OCI-LY3 (cell line): ENCODE data around the gene THRAP3.

Source experiments
- H2AFZ ChIP-seq: fragments of 200-600, 300-600 bp; shearing (Covaris generic); 2 replicates; pipeline ENCODE4 v1.6.0; 2014; ENCODE audit warnings: antibody characterized with exemption, low read depth, low read length
- H3K27ac ChIP-seq: fragments of 200-600, 300-600 bp; sonication (generic); 2 replicates; pipeline ENCODE4 v1.5.1; 2014; ENCODE audit warnings: mild to moderate bottlenecking, low read length, moderate library complexity, mixed read lengths
- H3K27me3 ChIP-seq: fragments of 200-600, 300-600 bp; sonication (generic); 2 replicates; pipeline ENCODE4 v1.6.1; 2014; ENCODE audit warnings: low read depth, low read length, mixed read lengths
- H3K36me3 ChIP-seq: fragments of 200-600, 300-600 bp; sonication (generic); replicated peaks from 2 replicates; pipeline ENCODE3; 2014; ENCODE audit warnings: low read depth, low read length, mixed read lengths
- H3K4me1 ChIP-seq: fragments of 300-600, 200-600 bp; sonication (generic); 2 replicates; pipeline ENCODE4 v1.6.1; 2014; ENCODE audit warnings: low read length, mixed read lengths
- H3K4me2 ChIP-seq: fragments of 200-600, 300-600 bp; sonication (generic); 2 replicates; pipeline ENCODE4 v1.6.1; 2014; ENCODE audit warnings: low read length, mixed read lengths
- H3K4me3 ChIP-seq: fragments of 300-600, 200-600 bp; sonication (generic); 2 replicates; pipeline ENCODE4 v1.5.1; 2014; ENCODE audit warnings: antibody characterized with exemption, mild to moderate bottlenecking, low read length, moderate library complexity
- H3K79me2 ChIP-seq: fragments of 300-600, 200-600 bp; shearing (Covaris generic); 2 replicates; pipeline ENCODE4 v1.6.1; 2014; ENCODE audit warnings: mild to moderate bottlenecking, low read length, mixed read lengths
- H3K9ac ChIP-seq: fragments of 300-600, 200-600 bp; shearing (Covaris generic); 2 replicates; pipeline ENCODE4 v1.6.0; 2014; ENCODE audit warnings: mild to moderate bottlenecking, low read length, moderate library complexity
- H3K9me3 ChIP-seq: fragments of 200-600, 300-600 bp; shearing (Covaris generic); 2 replicates; pipeline ENCODE4 v1.6.1; 2014; ENCODE audit warnings: low read length, mixed read lengths; ENCODE audit not compliant: insufficient read depth
- H4K20me1 ChIP-seq: fragments of 200-600, 300-600 bp; sonication (generic); 2 replicates; pipeline ENCODE4 v1.6.1; 2016; ENCODE audit warnings: low read length, mixed read lengths; ENCODE audit not compliant: insufficient read depth
- EZH2phosphoT487 ChIP-seq: fragments of 200-600 bp; shearing (Covaris generic); IDR thresholded peaks from 2 replicates; pipeline ENCODE4 v1.6.1; 2018; ENCODE audit warnings: antibody characterized with exemption, mixed run types, low read depth
- TF ChIP-seq, protein P1 (sequence below): fragments of 200-600, 300-600 bp; sonication (generic); IDR thresholded peaks from 2 replicates; pipeline ENCODE4 v1.5.1; 2014; ENCODE audit warnings: antibody characterized with exemption, low read length, low read depth

THRAP3 gene

DNA sequence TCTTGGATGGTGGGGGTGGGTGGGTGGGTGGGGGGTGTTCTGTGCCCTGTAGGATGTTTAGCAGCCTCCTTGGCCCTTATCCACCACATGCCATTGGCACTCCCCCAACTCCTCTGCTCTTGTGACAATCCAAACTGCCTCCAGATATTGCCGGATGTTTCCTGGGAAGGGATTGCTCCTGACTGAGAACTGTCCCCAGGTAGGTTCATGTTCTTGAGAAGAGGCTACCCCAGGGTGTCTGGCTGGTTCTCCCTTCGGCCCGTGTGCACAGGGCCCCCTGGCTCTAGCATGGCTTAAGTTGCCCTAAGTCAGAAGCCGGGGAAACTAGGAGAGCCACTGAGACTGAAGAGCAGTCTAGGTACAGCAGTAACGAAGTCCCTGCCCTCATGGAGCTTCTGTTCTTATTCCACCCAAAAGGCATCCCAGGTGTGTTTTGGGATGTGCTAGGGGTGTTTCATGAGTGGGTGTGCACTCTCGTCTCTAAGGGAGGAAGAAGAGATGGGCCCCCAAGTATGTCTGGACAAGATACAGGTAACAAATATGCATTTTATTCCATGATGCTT is 19.8 kb upstream of the THRAP3 start:
- Histone ChIP-seq H3K27ac (no peak overlapping the region), H3K4me3 (no peak overlapping the region)

GRCh38 chr1:36206323-36206858 is 17.9 kb upstream of the THRAP3 start:
- Histone ChIP-seq H3K79me2 (no peaks in the 10 kb centered on the region), H3K9me3 (no peaks in the 10 kb centered on the region), H3K4me1 (no peaks in the 10 kb centered on the region), H3K9ac (no peak overlapping the region), H3K4me2 (no peak overlapping the region), H3K27me3 (no peaks in the 10 kb centered on the region), H4K20me1 (no peaks in the 10 kb centered on the region), H3K36me3 (no peaks in the 10 kb centered on the region), H3K4me3 (no peak overlapping the region), H3K27ac (no peak overlapping the region), H2AFZ (no peak overlapping the region)
- TF ChIP-seq, protein P1, sequence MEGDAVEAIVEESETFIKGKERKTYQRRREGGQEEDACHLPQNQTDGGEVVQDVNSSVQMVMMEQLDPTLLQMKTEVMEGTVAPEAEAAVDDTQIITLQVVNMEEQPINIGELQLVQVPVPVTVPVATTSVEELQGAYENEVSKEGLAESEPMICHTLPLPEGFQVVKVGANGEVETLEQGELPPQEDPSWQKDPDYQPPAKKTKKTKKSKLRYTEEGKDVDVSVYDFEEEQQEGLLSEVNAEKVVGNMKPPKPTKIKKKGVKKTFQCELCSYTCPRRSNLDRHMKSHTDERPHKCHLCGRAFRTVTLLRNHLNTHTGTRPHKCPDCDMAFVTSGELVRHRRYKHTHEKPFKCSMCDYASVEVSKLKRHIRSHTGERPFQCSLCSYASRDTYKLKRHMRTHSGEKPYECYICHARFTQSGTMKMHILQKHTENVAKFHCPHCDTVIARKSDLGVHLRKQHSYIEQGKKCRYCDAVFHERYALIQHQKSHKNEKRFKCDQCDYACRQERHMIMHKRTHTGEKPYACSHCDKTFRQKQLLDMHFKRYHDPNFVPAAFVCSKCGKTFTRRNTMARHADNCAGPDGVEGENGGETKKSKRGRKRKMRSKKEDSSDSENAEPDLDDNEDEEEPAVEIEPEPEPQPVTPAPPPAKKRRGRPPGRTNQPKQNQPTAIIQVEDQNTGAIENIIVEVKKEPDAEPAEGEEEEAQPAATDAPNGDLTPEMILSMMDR = no peak
- TF ChIP-seq EZH2phosphoT487 = no peak

More for the DNA sequence above, 19.8 kb upstream of the THRAP3 start:
- H3K36me3 ChIP-seq = no peaks in the 10 kb centered on the region
- H4K20me1 ChIP-seq = no peaks in the 10 kb centered on the region
- no peak overlapping the region for H2AFZ ChIP-seq
- no peak for TF ChIP-seq EZH2phosphoT487
- TF ChIP-seq, protein P1 = no peak
- no peaks in the 10 kb centered on the region for H3K79me2 ChIP-seq
- H3K9me3 ChIP-seq = no peaks in the 10 kb centered on the region
- H3K27me3 ChIP-seq = 0 out of 2 replicates have a peak, but pooled peaks cover 3% of the 10 kb centered on the region
- H3K4me2 ChIP-seq = no peak overlapping the region
- no peak overlapping the region for H3K9ac ChIP-seq
- no peaks in the 10 kb centered on the region for H3K4me1 ChIP-seq

DNA sequence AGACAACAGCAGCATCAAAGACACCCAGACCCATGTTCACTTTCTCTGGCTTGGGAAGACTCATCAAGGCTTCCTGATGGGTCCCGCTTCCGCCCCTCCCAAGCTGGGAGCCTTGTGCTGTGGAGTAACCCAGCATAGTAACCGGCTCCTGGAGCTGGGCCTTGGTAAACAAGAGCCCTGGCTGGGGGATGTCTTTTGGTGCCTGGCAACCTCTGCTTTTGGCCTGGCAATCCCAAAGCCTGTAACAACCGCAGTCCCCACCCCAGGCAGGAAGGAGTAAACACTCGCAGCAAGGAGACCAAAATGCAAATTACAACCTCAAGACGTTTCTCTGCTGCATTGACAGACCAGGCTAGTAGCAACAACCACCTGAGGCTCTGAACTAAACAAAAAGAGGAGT is 16.9 kb upstream of the THRAP3 start:
- no peak overlapping the region for H3K4me2 ChIP-seq

DNA sequence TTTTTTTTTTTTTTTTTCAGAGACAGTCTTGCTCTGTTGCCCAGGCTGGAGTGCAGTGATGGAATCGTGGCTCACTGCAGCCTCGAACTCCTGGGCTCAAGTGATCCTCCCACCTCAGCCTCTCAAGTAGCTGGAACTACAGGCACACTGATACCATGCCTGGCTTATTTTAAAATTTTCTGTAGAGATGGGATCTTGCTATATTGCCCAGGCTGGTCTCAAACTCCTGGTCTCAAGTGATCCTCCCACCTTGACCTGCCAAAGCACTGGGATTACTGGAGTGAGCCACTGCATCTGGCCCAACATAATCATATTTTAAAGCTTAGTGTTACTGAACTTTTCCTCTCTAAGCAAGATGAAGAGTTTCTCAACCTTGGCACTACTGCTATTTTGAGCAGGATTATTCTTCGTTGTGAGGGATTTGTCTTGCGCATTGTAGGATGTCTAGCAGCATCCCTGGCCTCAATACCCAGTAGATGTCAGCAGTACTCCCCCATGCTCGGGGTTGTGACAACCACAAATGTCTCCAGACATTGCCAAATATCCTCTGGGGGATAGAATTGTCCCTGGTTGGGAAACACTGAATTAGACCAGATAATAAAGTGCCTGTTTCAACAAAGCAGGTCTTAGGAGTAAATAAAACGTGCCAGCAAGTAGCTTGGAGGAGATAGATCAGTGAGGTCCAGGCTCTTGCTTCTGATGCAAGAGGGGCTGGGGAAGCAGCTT is 15.1 kb upstream of the THRAP3 start:
- TF ChIP-seq, protein P1 = no peak
- TF ChIP-seq EZH2phosphoT487 = no peak
- no peaks in the 10 kb centered on the region for H4K20me1 ChIP-seq
- no peaks in the 10 kb centered on the region for H3K9me3 ChIP-seq
- H3K79me2 ChIP-seq = no peaks in the 10 kb centered on the region
- H3K36me3 ChIP-seq = no peaks in the 10 kb centered on the region
- H3K27ac ChIP-seq = no peak overlapping the region
- H3K27me3 ChIP-seq = no peaks in the 10 kb centered on the region
- H3K4me3 ChIP-seq = no peak overlapping the region
- no peak overlapping the region for H2AFZ ChIP-seq
- no peak overlapping the region for H3K9ac ChIP-seq
- H3K4me1 ChIP-seq = no peaks in the 10 kb centered on the region
- no peak overlapping the region for H3K4me2 ChIP-seq

More for the DNA sequence above, 16.9 kb upstream of the THRAP3 start:
- Histone ChIP-seq H3K27me3 (no peaks in the 10 kb centered on the region), H3K36me3 (no peaks in the 10 kb centered on the region), H2AFZ (no peak overlapping the region), H3K4me1 (no peaks in the 10 kb centered on the region), H3K79me2 (no peaks in the 10 kb centered on the region), H4K20me1 (no peaks in the 10 kb centered on the region), H3K27ac (no peak overlapping the region), H3K9me3 (no peaks in the 10 kb centered on the region), H3K9ac (no peak overlapping the region), H3K4me3 (no peak overlapping the region)
- TF ChIP-seq, protein P1 = no peak
- TF ChIP-seq EZH2phosphoT487 = no peak
